ENCODE data around the gene PARP12. TPM values are rescaled to one million over a fixed set of nuclear protein-coding genes. Genes with fewer than 3 reads are reported as not detected.

PARP12 gene
- total and polyA plus RNA-seq, 2 of the 13 experiments (the other 11 are each of a cell fraction or from before 2014, with no cell fraction given) = 15.5 to 35.2 TPM

DNA sequence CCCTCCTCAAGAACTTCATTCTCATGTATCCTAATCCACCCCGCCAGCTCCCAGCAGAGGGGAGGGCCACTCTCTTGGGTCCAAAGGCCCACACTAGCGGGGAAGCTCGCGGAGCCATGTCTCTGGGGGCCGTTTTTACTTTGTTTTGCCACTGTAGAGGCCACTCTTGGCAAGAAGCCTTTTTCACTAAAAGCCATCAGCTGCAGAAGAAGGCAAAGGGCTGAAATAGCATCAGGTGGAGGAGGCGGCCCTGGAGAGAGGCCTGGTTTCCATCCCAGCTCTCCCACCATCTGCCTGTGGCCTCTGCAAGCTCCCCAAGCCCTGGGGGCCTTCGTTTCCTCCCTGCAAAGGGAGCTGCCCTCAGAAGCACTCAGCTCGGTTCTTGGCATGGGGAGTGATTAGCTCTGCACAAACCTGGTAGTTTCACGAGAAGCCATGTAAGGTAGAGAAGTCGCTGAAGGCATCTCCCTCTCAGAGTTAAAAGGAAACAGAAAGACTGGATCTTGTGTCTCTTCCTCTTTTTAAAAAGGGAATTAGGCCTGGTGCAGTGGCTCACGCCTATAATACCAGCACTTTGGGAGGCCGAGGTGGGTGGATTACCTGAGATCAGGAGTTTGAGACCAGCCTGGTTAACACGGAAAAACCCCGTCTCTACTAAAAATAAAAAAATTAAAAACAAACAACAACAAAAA lies 70.3 kb downstream of the PARP12 start (continued):
- TF ChIP-seq, protein P1, sequence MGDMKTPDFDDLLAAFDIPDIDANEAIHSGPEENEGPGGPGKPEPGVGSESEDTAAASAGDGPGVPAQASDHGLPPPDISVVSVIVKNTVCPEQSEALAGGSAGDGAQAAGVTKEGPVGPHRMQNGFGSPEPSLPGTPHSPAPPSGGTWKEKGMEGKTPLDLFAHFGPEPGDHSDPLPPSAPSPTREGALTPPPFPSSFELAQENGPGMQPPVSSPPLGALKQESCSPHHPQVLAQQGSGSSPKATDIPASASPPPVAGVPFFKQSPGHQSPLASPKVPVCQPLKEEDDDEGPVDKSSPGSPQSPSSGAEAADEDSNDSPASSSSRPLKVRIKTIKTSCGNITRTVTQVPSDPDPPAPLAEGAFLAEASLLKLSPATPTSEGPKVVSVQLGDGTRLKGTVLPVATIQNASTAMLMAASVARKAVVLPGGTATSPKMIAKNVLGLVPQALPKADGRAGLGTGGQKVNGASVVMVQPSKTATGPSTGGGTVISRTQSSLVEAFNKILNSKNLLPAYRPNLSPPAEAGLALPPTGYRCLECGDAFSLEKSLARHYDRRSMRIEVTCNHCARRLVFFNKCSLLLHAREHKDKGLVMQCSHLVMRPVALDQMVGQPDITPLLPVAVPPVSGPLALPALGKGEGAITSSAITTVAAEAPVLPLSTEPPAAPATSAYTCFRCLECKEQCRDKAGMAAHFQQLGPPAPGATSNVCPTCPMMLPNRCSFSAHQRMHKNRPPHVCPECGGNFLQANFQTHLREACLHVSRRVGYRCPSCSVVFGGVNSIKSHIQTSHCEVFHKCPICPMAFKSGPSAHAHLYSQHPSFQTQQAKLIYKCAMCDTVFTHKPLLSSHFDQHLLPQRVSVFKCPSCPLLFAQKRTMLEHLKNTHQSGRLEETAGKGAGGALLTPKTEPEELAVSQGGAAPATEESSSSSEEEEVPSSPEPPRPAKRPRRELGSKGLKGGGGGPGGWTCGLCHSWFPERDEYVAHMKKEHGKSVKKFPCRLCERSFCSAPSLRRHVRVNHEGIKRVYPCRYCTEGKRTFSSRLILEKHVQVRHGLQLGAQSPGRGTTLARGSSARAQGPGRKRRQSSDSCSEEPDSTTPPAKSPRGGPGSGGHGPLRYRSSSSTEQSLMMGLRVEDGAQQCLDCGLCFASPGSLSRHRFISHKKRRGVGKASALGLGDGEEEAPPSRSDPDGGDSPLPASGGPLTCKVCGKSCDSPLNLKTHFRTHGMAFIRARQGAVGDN (CRISPR knock-in tag; IDR thresholded peaks at IDR 0.05) = peak; percentile 20; the same call in 1 of the 2 replicates
- TF ChIP-seq HNF1A (IDR thresholded peaks at IDR 0.05; ENCODE audit: low read depth) (no peak), HNF1A (CRISPR knock-in tag; IDR thresholded peaks at IDR 0.05; ENCODE audit: borderline replicate concordance) (no peak), ESRRA (CRISPR knock-in tag; IDR thresholded peaks at IDR 0.05; ENCODE audit: low read depth) (no peak), PATZ1 (CRISPR knock-in tag; IDR thresholded peaks at IDR 0.05) (0 out of 2 replicates have a peak, but pooled peaks have one; percentile 36), NCOA5 (CRISPR knock-in tag; IDR thresholded peaks at IDR 0.05) (no peak), ZNF710 (CRISPR knock-in tag; IDR thresholded peaks at IDR 0.05; ENCODE audit: borderline replicate concordance) (no peak), HNF4A (CRISPR knock-in tag; IDR thresholded peaks at IDR 0.05) (peak; percentile 55)
- TF ChIP-seq, protein P2, sequence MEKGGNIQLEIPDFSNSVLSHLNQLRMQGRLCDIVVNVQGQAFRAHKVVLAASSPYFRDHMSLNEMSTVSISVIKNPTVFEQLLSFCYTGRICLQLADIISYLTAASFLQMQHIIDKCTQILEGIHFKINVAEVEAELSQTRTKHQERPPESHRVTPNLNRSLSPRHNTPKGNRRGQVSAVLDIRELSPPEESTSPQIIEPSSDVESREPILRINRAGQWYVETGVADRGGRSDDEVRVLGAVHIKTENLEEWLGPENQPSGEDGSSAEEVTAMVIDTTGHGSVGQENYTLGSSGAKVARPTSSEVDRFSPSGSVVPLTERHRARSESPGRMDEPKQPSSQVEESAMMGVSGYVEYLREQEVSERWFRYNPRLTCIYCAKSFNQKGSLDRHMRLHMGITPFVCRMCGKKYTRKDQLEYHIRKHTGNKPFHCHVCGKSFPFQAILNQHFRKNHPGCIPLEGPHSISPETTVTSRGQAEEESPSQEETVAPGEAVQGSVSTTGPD (CRISPR knock-in tag; IDR thresholded peaks at IDR 0.05) = no peak
